Measurements from ENCODE around the gene FGF14.

FGF14 gene

DNA sequence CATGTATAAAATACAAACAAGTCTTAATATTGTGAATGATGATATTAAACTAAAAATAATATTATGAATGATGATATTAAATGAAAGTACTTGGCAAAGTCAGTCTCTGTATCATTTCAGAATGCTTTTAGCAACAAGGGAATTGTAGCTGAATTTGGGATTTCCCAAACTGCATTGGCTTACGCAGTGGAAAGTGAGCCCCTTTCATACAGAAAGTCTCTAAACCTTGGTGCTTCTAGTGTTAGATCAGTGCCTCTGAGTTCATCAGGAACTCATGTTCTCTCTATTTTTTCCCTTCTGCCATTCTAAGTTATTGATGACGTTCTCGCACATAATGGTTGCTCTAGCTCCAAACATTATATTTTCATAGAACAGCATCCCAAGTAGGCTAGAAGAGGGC is 649.4 kb downstream of the FGF14 start:
- Histone ChIP-seq H4K20me1 (no peaks in the 10 kb centered on the region), H3K9ac (no peak overlapping the region), H3K4me1 (no peaks in the 10 kb centered on the region), H3K27ac (no peak overlapping the region), H3K4me3 (no peak overlapping the region), H3K4me2 (no peak overlapping the region), H3K36me3 (no peaks in the 10 kb centered on the region), H3K9me3 (no peaks in the 10 kb centered on the region), H3K27me3 (no peaks in the 10 kb centered on the region)
- no peak for TF ChIP-seq Cebpa-rat (IDR thresholded peaks at IDR 0.05)

GRCh38 chr13:101751488-101751887 is 650.4 kb downstream of the FGF14 start:
- no peaks in the 10 kb centered on the region for H3K27me3 ChIP-seq
- no peak overlapping the region for H3K9ac ChIP-seq
- no peaks in the 10 kb centered on the region for H3K9me3 ChIP-seq
- H4K20me1 ChIP-seq = no peaks in the 10 kb centered on the region
- no peak overlapping the region for H3K4me2 ChIP-seq
- TF ChIP-seq Cebpa-rat (IDR thresholded peaks at IDR 0.05) = no peak
- H3K36me3 ChIP-seq = no peaks in the 10 kb centered on the region
- H3K27ac ChIP-seq = no peak overlapping the region
- H3K4me3 ChIP-seq = no peak overlapping the region
- H3K4me1 ChIP-seq = no peaks in the 10 kb centered on the region

- TF ChIP-seq Cebpa-rat (IDR thresholded peaks at IDR 0.05) = no peak
- Histone ChIP-seq H3K4me3 (no peak overlapping the region), H3K27ac (no peak overlapping the region), H3K27me3 (no peaks in the 10 kb centered on the region), H4K20me1 (no peaks in the 10 kb centered on the region), H3K9me3 (no peaks in the 10 kb centered on the region), H3K9ac (no peak overlapping the region), H3K36me3 (no peaks in the 10 kb centered on the region), H3K4me2 (no peak overlapping the region), H3K4me1 (no peaks in the 10 kb centered on the region)
These were observed 652.3 kb downstream of the FGF14 start for GRCh38 chr13:101749584-101749983.

DNA sequence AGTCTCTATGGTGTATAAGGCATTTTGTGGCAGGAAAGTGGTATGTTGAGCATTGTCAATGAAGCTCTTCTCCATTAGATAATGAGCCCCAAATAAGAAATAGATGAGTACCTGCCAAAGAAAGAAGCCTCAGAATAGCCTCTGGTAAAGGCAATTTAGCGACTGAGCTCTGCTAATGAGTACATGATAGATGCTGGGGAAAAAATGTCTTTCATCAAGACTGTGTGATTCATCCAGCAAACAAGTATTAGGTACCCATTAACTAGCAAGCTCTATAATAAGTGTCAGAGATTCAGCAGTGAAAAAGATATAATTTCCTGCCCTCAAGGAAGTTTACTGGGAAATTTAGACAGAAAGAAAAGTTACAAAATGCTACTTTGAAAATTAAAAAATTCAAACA is 654.8 kb downstream of the FGF14 start:
- Histone ChIP-seq H3K9ac (no peak overlapping the region), H3K36me3 (no peaks in the 10 kb centered on the region), H3K4me1 (no peaks in the 10 kb centered on the region), H4K20me1 (no peaks in the 10 kb centered on the region), H3K4me3 (no peak overlapping the region), H3K27ac (no peak overlapping the region), H3K9me3 (no peaks in the 10 kb centered on the region), H3K4me2 (no peak overlapping the region), H3K27me3 (no peaks in the 10 kb centered on the region)
- no peak for TF ChIP-seq Cebpa-rat (IDR thresholded peaks at IDR 0.05)

- Histone ChIP-seq H3K9me3 (no peaks in the 10 kb centered on the region), H3K27me3 (no peaks in the 10 kb centered on the region), H4K20me1 (no peaks in the 10 kb centered on the region), H3K4me3 (no peak overlapping the region), H3K4me1 (no peaks in the 10 kb centered on the region), H3K27ac (no peak overlapping the region), H3K4me2 (no peak overlapping the region), H3K36me3 (no peaks in the 10 kb centered on the region), H3K9ac (no peak overlapping the region)
- TF ChIP-seq Cebpa-rat (IDR thresholded peaks at IDR 0.05) = no peak
These were observed 655.3 kb downstream of the FGF14 start for GRCh38 chr13:101746513-101746912.

DNA sequence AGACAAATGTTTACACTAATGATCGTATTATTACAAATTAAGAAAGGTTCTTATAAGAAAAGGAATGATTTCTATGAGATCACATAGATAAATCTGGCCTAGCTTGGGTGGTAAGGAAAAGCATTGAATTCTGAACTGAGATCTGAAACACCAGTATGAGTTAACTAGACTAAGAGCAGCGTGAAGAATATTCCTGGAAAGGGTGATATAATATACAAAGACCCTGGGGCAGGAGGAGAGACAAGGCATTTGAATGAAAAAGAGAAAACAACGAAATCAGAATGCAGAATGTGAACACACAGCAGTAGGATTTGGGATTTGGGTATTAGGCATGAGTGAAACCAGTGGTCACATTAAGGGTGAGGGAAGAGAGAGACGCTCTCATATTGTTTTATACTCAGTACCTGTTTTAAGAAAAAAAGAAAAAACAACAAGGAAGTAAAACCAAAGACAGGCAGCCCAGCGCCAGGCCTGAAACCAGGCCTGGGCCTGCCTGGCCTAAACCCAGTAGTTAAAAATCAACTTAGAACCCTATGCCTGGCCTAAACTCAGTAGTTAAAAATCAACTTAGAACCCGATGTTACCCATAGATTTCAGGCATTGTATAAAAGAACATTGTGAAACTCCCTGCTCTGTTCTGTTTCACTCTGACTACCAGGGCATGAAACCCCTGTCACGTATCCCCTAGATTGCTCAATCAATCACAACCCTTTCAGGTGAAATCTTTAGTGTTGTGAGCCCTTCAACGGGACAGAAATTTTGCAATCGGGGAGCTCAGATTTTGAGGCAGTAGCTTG is 662.3 kb downstream of the FGF14 start:
- H3K27ac ChIP-seq = no peak overlapping the region
- H3K9me3 ChIP-seq = no peaks in the 10 kb centered on the region
- no peaks in the 10 kb centered on the region for H3K27me3 ChIP-seq
- H4K20me1 ChIP-seq = no peaks in the 10 kb centered on the region
- no peak overlapping the region for H3K4me2 ChIP-seq
- H3K9ac ChIP-seq = no peak overlapping the region
- H3K4me3 ChIP-seq = no peak overlapping the region
- no peaks in the 10 kb centered on the region for H3K36me3 ChIP-seq
- TF ChIP-seq Cebpa-rat (IDR thresholded peaks at IDR 0.05) = no peak
- H3K4me1 ChIP-seq = no peaks in the 10 kb centered on the region

DNA sequence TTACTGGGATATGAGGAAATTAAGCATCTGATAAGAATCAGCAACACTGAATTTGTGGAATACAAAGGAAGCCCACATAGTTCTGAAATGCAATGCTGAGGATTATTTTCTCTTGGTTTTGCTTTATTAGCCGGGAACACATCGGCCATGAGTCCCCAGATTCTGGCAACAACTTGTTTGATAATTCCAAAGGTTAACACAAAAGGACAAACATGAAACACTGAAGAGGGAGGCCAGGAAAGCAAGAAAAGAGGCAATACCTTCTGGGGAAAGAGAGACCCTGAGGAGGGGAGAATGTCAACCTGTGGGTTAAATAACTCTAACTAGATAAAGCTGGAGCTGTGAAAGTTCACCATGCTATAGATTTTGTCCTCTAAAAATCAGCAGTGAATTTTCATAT is 663.5 kb downstream of the FGF14 start:
- Histone ChIP-seq H3K4me1 (no peaks in the 10 kb centered on the region), H3K9me3 (no peaks in the 10 kb centered on the region), H4K20me1 (no peaks in the 10 kb centered on the region), H3K4me3 (no peak overlapping the region), H3K9ac (no peak overlapping the region), H3K27me3 (no peaks in the 10 kb centered on the region), H3K4me2 (no peak overlapping the region), H3K36me3 (no peaks in the 10 kb centered on the region), H3K27ac (no peak overlapping the region)
- TF ChIP-seq Cebpa-rat (IDR thresholded peaks at IDR 0.05) = no peak

GRCh38 chr13:101736566-101736965 is 665.3 kb downstream of the FGF14 start:
- H3K36me3 ChIP-seq = no peaks in the 10 kb centered on the region
- no peaks in the 10 kb centered on the region for H3K9me3 ChIP-seq
- H3K4me2 ChIP-seq = no peak overlapping the region
- no peaks in the 10 kb centered on the region for H3K4me1 ChIP-seq
- no peak overlapping the region for H3K9ac ChIP-seq
- no peaks in the 10 kb centered on the region for H3K27me3 ChIP-seq
- H3K27ac ChIP-seq = no peak overlapping the region
- H4K20me1 ChIP-seq = no peaks in the 10 kb centered on the region
- TF ChIP-seq Cebpa-rat (IDR thresholded peaks at IDR 0.05) = no peak
- no peak overlapping the region for H3K4me3 ChIP-seq

DNA sequence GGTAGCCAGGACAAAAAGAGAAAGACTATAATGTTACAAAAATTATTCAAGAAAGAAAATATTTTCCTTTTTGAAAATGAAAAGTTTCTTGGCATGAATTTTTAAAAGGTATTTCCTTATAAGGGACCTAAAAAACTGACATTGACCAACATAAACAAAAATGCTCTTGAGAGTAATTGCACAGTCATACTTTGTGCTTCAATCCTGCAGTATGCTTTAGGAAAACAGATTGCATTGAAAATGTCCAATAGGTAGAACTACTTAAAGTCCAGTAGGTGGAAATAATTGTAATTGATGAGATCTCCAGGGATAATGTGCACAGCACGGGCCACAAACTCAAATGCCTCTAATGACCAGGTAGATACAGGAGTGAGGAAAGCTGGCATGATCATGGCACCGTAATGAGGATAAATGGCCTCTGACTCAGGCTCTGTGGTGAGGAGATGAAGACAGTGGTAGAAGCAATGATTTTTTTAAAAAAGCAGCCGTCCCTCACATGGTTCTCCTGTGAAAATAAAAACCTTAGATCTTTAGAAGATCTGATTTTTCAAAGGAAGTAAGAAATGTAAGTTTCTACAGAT is 671.3 kb downstream of the FGF14 start:
- H3K27me3 ChIP-seq = no peaks in the 10 kb centered on the region
- H3K27ac ChIP-seq = no peak overlapping the region
- H3K9me3 ChIP-seq = no peaks in the 10 kb centered on the region
- no peaks in the 10 kb centered on the region for H4K20me1 ChIP-seq
- no peak overlapping the region for H3K4me3 ChIP-seq
- H3K4me1 ChIP-seq = no peaks in the 10 kb centered on the region
- H3K36me3 ChIP-seq = no peaks in the 10 kb centered on the region
- H3K4me2 ChIP-seq = no peak overlapping the region
- no peak for TF ChIP-seq Cebpa-rat (IDR thresholded peaks at IDR 0.05)
- no peak overlapping the region for H3K9ac ChIP-seq

DNA sequence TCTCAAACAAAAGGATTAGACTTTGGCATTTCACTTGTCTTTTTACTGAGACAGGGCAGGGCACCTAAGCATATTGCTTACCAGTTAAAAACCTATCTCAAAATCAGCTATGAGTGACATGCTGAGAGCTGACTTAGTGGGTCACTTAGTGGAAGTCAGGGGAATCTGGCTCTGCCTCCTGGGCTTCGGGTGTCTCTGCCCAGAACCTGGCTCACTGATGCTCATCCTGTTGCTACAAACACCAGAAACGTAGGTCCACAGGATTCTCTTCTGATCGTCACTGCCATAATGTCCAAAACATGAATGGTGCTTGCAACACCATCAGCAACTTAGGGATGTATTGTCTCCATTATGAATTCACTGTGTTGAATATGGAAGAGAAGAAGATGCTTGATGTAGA is 673.2 kb downstream of the FGF14 start:
- Histone ChIP-seq H3K4me2 (no peak overlapping the region), H3K4me3 (no peak overlapping the region), H3K9me3 (no peaks in the 10 kb centered on the region), H3K9ac (no peak overlapping the region), H3K4me1 (no peaks in the 10 kb centered on the region), H3K36me3 (no peaks in the 10 kb centered on the region), H3K27ac (no peak overlapping the region), H4K20me1 (no peaks in the 10 kb centered on the region), H3K27me3 (no peaks in the 10 kb centered on the region)
- TF ChIP-seq Cebpa-rat (IDR thresholded peaks at IDR 0.05) = no peak

All from BLaER1 (cell line).